ENCODE measurements around the gene ENKD1.

ENKD1 gene

DNA sequence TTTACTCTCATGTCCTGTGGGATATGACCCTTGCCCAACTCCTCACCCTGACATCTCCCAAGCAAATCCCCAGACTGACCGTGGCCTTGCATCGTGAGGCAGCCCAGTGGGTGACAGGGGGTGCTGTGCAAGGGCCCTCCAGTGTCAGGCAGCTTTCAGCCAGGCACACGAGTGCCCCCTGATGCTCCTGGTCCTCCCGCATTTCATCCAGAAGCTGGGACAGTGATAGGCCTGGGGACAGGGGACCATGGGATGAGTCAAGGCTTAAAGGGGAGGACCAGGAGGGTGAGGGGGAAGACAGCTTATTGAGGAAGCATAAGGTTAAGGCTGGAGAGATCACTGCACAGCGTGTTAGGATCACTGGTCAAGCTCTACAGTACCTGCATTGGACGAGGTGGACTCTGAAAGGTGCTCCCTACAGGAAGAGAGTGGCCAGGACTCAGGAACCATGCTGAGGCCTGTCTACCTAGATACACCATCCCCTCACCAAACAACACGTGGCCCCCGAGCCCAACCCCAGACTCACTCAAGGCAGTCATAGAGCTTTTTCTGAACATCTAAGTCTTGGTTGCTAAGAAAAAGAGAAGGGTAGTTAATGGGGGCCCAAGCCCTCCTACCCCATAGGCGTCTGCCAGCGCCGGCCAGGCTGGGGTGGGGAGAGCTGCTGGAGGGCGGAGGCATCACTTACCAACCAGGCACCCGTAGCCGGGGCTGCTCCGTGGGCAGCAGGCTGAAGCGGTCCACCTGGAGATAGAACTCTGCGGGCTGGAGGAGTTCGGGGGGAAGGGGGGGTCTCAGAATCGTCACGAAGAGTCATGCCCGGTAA is 7.5 kb downstream of the ENKD1 start:
- H2BK120ac ChIP-seq (ENCODE audit: low read depth, low read length) = no peak overlapping the region
- peaks cover 8% of the 10 kb centered on the region for H3K79me1 ChIP-seq (replicated peaks; ENCODE audit: low read length, poor library complexity, severe bottlenecking)
- WGBS = 33% methylated on average over 15 of the region's 21 CpGs
- peaks cover 18 to 44% of the 10 kb centered on the region in 2 experiments for H3K36me3 ChIP-seq (ENCODE audit: control insufficient read depth in 1 of 2, insufficient read depth in 2 of 2, low read depth in 1 of 2, low read length in 2 of 2)
- peak overlapping the region; percentile 52 for H3K4me2 ChIP-seq (ENCODE audit: low read length, poor library complexity, severe bottlenecking)
- no peak overlapping the region for H3K27ac ChIP-seq (ENCODE audit: low read length, poor library complexity, severe bottlenecking)
- H2BK12ac ChIP-seq (ENCODE audit: low read length in 2 of 2) = no peak overlapping the region
- H2BK5ac ChIP-seq (ENCODE audit: low read depth, low read length, poor library complexity, severe bottlenecking) = no peak overlapping the region
- H2AFZ ChIP-seq (ENCODE audit: low read depth, low read length) = no peak overlapping the region
- peaks cover 19% of the 10 kb centered on the region for H3K4me1 ChIP-seq (ENCODE audit: control insufficient read depth, insufficient read depth, low read depth, low read length)
- H3K4me3 ChIP-seq (ENCODE audit: insufficient read depth in 1 of 2, low read depth in 1 of 2, low read length in 2 of 2) = peak overlapping the region; percentile 82 to 100
- H3K9me3 ChIP-seq (ENCODE audit: control insufficient read depth, low read length) = no peaks in the 10 kb centered on the region
- no peak overlapping the region for H3K14ac ChIP-seq (ENCODE audit: low read length in 2 of 2)
- H3K9ac ChIP-seq (ENCODE audit: low read length) = peak overlapping the region; percentile 100
- no peak overlapping the region for H4K8ac ChIP-seq (ENCODE audit: low read length)
- H3K27me3 ChIP-seq (ENCODE audit: control insufficient read depth in 1 of 2, insufficient read depth in 1 of 2, low read length in 2 of 2) = peaks cover 4 to 12% of the 10 kb centered on the region in 2 experiments
- peak overlapping the region in 1 of 2 experiments; percentile 47 for H3K23ac ChIP-seq (ENCODE audit: low read length in 2 of 2)
- no peak overlapping the region for H4K91ac ChIP-seq (ENCODE audit: low read length)
- no peak for DNase-seq
- no peak overlapping the region for H2BK15ac ChIP-seq (ENCODE audit: low read depth, poor library complexity, severe bottlenecking)
- no peak overlapping the region for H2AK5ac ChIP-seq (ENCODE audit: low read length, severe bottlenecking)
- H3K4ac ChIP-seq (ENCODE audit: low read depth in 1 of 2, low read length in 2 of 2) = no peak overlapping the region
- H3K18ac ChIP-seq (ENCODE audit: low read depth in 1 of 2, low read length in 2 of 2) = no peak overlapping the region

DNA sequence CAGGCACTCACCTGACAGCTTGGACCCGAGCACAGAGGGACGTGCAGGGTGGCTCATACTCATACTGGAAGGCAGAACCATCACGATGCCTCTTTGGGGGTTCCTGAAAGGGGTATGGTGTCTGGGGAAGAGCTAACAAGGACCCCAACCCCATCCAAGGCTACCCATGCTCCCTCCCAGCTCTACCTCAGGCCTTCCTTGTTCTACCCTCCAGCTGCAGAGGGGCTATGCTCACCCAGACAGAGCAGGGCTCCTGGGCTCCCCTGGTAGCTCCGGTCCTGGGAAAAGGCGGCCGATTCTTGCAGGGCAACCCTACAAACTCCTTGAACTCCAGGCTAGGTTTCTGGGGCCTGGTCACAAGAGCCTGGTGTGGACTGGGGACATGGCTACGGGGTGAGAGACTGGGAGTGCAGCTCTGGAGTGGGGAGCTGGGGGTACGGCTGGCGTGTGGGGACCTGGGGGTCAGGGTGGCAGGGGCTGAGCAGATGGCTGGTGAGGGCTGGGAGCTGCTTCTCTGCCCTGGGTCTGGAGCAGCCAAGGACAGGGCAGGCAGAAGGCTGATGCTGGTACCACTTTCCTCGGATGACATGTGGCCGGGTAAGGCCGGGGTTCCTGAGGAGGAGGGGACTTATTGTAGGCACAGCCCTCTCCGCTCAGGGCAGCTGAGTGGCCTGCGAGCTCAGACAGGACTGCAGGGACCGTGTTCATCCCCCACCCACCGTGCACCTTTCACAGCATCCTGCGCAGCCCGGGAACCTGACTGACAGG is 8.6 kb downstream of the ENKD1 start:
- no peak overlapping the region for H3K23ac ChIP-seq (ENCODE audit: low read length in 2 of 2)
- peaks cover 11 to 17% of the 10 kb centered on the region in 2 experiments for H3K27me3 ChIP-seq (ENCODE audit: control insufficient read depth in 1 of 2, insufficient read depth in 1 of 2, low read length in 2 of 2)
- no peak overlapping the region for H3K9ac ChIP-seq (ENCODE audit: low read length)
- no peak overlapping the region for H2BK12ac ChIP-seq (ENCODE audit: low read length in 2 of 2)
- no peak overlapping the region for H2AFZ ChIP-seq (ENCODE audit: low read depth, low read length)
- H3K79me1 ChIP-seq (replicated peaks; ENCODE audit: low read length, poor library complexity, severe bottlenecking) = peaks cover 8% of the 10 kb centered on the region
- no peak overlapping the region for H3K4me2 ChIP-seq (ENCODE audit: low read length, poor library complexity, severe bottlenecking)
- H2BK15ac ChIP-seq (ENCODE audit: low read depth, poor library complexity, severe bottlenecking) = no peak overlapping the region
- no peak overlapping the region for H3K4ac ChIP-seq (ENCODE audit: low read depth in 1 of 2, low read length in 2 of 2)
- H3K4me1 ChIP-seq (ENCODE audit: control insufficient read depth, insufficient read depth, low read depth, low read length) = peaks cover 27% of the 10 kb centered on the region
- H3K4me3 ChIP-seq (ENCODE audit: insufficient read depth in 1 of 2, low read depth in 1 of 2, low read length in 2 of 2) = no peak overlapping the region
- H2BK5ac ChIP-seq (ENCODE audit: low read depth, low read length, poor library complexity, severe bottlenecking) = no peak overlapping the region
- no peak overlapping the region for H3K27ac ChIP-seq (ENCODE audit: low read length, poor library complexity, severe bottlenecking)
- no peaks in the 10 kb centered on the region for H3K9me3 ChIP-seq (ENCODE audit: control insufficient read depth, low read length)
- H3K14ac ChIP-seq (ENCODE audit: low read length in 2 of 2) = no peak overlapping the region
- H3K36me3 ChIP-seq (ENCODE audit: control insufficient read depth in 1 of 2, insufficient read depth in 2 of 2, low read depth in 1 of 2, low read length in 2 of 2) = peaks cover 10 to 33% of the 10 kb centered on the region in 2 experiments
- H3K18ac ChIP-seq (ENCODE audit: low read depth in 1 of 2, low read length in 2 of 2) = no peak overlapping the region
- 97% methylated on average over 18 of the region's 18 CpGs for WGBS
- no peak overlapping the region for H2BK120ac ChIP-seq (ENCODE audit: low read depth, low read length)
- H2AK5ac ChIP-seq (ENCODE audit: low read length, severe bottlenecking) = no peak overlapping the region
- no peak overlapping the region for H4K8ac ChIP-seq (ENCODE audit: low read length)
- DNase-seq = no peak
- no peak overlapping the region for H4K91ac ChIP-seq (ENCODE audit: low read length)

DNA sequence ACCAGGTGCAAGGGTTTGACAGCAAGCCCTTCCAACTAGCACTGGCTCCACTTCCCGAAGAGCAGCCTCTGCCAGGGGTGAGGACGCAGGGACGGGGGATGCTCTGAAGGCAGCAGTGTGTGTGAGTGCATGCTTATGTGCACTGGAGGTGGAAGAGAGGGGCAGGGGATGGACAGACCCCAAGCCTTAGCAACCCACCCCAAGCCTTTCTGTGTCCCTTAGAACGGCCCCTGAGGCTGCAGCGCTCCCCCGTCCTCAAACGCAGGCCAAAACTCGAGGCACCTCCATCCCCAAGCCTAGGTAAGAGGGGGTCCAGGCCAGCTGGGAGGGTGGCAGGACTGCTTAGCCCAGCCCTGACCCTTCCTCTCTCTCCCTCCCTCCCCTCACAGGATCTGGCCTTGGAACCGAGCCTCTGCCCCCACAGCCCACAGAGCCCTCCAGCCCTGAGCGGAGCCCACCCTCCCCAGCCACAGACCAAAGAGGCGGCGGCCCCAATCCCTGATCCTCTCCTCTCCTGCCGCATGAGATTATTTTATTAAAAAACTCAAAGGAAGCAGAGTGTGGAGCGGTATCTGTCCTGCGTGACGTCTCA is 9.4 kb downstream of the ENKD1 start:
- Histone ChIP-seq H3K4me2 (ENCODE audit: low read length, poor library complexity, severe bottlenecking) (no peak overlapping the region), H2AK5ac (ENCODE audit: low read length, severe bottlenecking) (no peak overlapping the region), H2AFZ (ENCODE audit: low read depth, low read length) (no peak overlapping the region), H3K23ac (ENCODE audit: low read length in 2 of 2) (no peak overlapping the region), H3K9ac (ENCODE audit: low read length) (no peak overlapping the region), H2BK12ac (ENCODE audit: low read length in 2 of 2) (no peak overlapping the region), H2BK15ac (ENCODE audit: low read depth, poor library complexity, severe bottlenecking) (no peak overlapping the region), H3K36me3 (ENCODE audit: control insufficient read depth in 1 of 2, insufficient read depth in 2 of 2, low read depth in 1 of 2, low read length in 2 of 2) (peaks cover 2 to 24% of the 10 kb centered on the region in 2 experiments), H3K4ac (ENCODE audit: low read depth in 1 of 2, low read length in 2 of 2) (no peak overlapping the region), H2BK120ac (ENCODE audit: low read depth, low read length) (no peak overlapping the region), H3K4me1 (ENCODE audit: control insufficient read depth, insufficient read depth, low read depth, low read length) (peaks cover 30% of the 10 kb centered on the region), H4K8ac (ENCODE audit: low read length) (no peak overlapping the region), H3K9me3 (ENCODE audit: control insufficient read depth, low read length) (no peaks in the 10 kb centered on the region), H4K91ac (ENCODE audit: low read length) (no peak overlapping the region), H3K4me3 (ENCODE audit: insufficient read depth in 1 of 2, low read depth in 1 of 2, low read length in 2 of 2) (no peak overlapping the region), H3K27ac (ENCODE audit: low read length, poor library complexity, severe bottlenecking) (no peak overlapping the region), H2BK5ac (ENCODE audit: low read depth, low read length, poor library complexity, severe bottlenecking) (no peak overlapping the region), H3K18ac (ENCODE audit: low read depth in 1 of 2, low read length in 2 of 2) (no peak overlapping the region), H3K14ac (ENCODE audit: low read length in 2 of 2) (no peak overlapping the region), H3K27me3 (ENCODE audit: control insufficient read depth in 1 of 2, insufficient read depth in 1 of 2, low read length in 2 of 2) (peaks cover 16 to 21% of the 10 kb centered on the region in 2 experiments), H3K79me1 (replicated peaks; ENCODE audit: low read length, poor library complexity, severe bottlenecking) (peaks cover 8% of the 10 kb centered on the region)
- WGBS = over 99% methylated on average over 14 of the region's 16 CpGs
- no peak for DNase-seq

Data from mesenchymal stem cell (in vitro differentiated cells and primary cell).